Thymus (tissue), 11 donors: ENCODE results near the gene SHROOM2. TPM values are rescaled to one million over a fixed set of nuclear protein-coding genes. Genes with fewer than 3 reads are reported as not detected.

Experiments
- DNase-seq, 9 donors: peaks; one replicate each; pipeline ENCODE4 v3.0.0-alpha.2; 2013; ENCODE audit warnings: low spot score in 9 of 9, low read depth in 6 of 9, missing footprints in 1 of 9
- H3K27ac ChIP-seq, 2 donors: one replicate each; pipeline ENCODE4 v1.5.1; 2013; ENCODE audit warnings: control low read depth in 1 of 2, low read depth in 1 of 2, low read length in 1 of 2, mild to moderate bottlenecking in 1 of 2, moderate library complexity in 1 of 2
- H3K27me3 ChIP-seq, 2 donors: one replicate each; pipeline ENCODE4 v1.5.1; 2013; ENCODE audit warnings: low read length in 1 of 2; ENCODE audit not compliant: control insufficient read depth in 2 of 2, insufficient read depth in 1 of 2
- H3K36me3 ChIP-seq, 2 donors: one replicate each; pipeline ENCODE4 v1.5.1; 2013; ENCODE audit warnings: low read length in 1 of 2, mild to moderate bottlenecking in 1 of 2, moderate library complexity in 1 of 2; ENCODE audit not compliant: control insufficient read depth in 2 of 2, insufficient read depth in 2 of 2
- H3K4me1 ChIP-seq, 2 donors: one replicate each; pipeline ENCODE4 v1.5.1; 2013; ENCODE audit warnings: low read length in 2 of 2; ENCODE audit not compliant: control insufficient read depth in 2 of 2, insufficient read depth in 2 of 2
- H3K4me3 ChIP-seq, 2 donors: one replicate each; pipeline ENCODE4 v1.5.1; 2013; ENCODE audit warnings: low read length in 2 of 2, control low read depth in 1 of 2, mild to moderate bottlenecking in 1 of 2
- H3K9me3 ChIP-seq, 2 donors: one replicate each; pipeline ENCODE4 v1.5.1; 2013; ENCODE audit warnings: low read length in 1 of 2, mild to moderate bottlenecking in 1 of 2; ENCODE audit not compliant: control insufficient read depth in 2 of 2, insufficient read depth in 1 of 2
- WGBS: extraction: QIAGEN DNeasy Blood & Tissue Kit; methylation state at CpG from one replicate; pipeline ENCODE4 v1.1.7; 2013; 5-methylcytosine and 5-hydroxymethylcytosine counted together
- polyA plus RNA-seq: library from polyadenylated mRNA; stranded (reverse); fragments of 200-250 nt; gene quantifications from one replicate; pipeline ENCODE4 v1.2.3, GENCODE V29; 2013
- total RNA-seq: library from RNA; stranded (reverse); fragments of 120-200 nt; gene quantifications from one replicate; pipeline ENCODE4 v1.2.4, GENCODE V29; 2013
- donor health status: healthy.

SHROOM2 gene
- total and polyA plus RNA-seq, 2 donors, result 2.3 to 4.6 TPM

DNA sequence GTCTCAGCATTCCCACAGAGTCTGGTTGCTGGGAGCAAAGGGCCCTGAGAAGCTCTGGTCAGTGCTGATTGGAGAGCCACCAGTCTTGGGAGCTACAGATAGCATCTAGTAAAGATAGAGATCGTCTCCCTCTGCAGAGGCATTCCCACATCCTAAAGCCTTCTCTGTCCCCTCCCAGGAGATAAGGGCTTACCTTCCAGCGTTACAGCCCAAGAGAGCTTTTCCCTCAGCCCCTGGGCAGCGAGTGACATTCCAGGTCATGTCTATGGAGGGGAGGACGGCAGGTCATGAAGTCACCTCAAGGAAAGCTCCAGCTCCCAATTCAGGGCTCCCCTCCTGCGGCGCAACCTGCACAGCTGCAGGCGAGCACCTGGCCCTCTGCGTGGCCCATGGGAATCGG is 210.8 kb downstream of the SHROOM2 start:
- no peak overlapping the region for H3K4me3 ChIP-seq
- WGBS, result 99% methylated on average over 9 of the region's 9 CpGs
- H3K4me1 ChIP-seq, result no peaks in the 10 kb centered on the region
- H3K27ac ChIP-seq, result no peak overlapping the region
- no peaks in the 10 kb centered on the region for H3K27me3 ChIP-seq
- peaks cover 0 to 3% of the 10 kb centered on the region in 2 donors for H3K9me3 ChIP-seq
- no peak for DNase-seq
- no peaks in the 10 kb centered on the region for H3K36me3 ChIP-seq

DNA sequence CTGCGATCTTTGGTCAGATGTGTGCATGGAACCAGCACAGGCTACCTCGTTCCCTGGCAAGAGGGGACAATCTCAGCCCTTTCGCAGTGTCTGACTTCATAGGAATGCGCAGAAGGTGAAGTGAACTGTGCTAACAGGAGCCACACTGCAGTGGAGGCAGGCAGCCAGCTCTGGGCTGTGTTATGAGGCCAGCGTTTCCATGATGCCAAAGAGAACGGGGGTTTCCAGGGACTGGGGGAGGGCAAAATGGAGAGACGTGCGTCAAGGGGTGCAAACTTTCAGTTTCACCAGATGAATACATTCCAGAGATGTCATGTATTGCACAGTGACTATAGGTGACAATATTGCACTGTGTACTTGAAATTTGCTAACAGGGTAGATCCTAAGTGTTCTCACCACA is 211.3 kb downstream of the SHROOM2 start:
- 96% methylated on average over 8 of the region's 8 CpGs for WGBS
- H3K4me1 ChIP-seq, result no peaks in the 10 kb centered on the region
- H3K9me3 ChIP-seq, result peaks cover 0 to 3% of the 10 kb centered on the region in 2 donors
- no peak for DNase-seq
- H3K36me3 ChIP-seq, result no peaks in the 10 kb centered on the region
- H3K27ac ChIP-seq, result no peak overlapping the region
- H3K4me3 ChIP-seq, result no peak overlapping the region
- H3K27me3 ChIP-seq, result no peaks in the 10 kb centered on the region

Other genes with a start within 250 kb of the SHROOM2 start
- 1.7 TPM for gene GPR143, start 20.6 kb upstream of the SHROOM2 start, total RNA-seq
- gene GPR143, start 20.6 kb upstream of the SHROOM2 start, polyA plus RNA-seq, result 2.2 TPM
- gene CLDN34, start 180.9 kb downstream of the SHROOM2 start, total RNA-seq, result 0.05 TPM
- 0.16 TPM for gene CLDN34, start 180.9 kb downstream of the SHROOM2 start, polyA plus RNA-seq